PFSK-1 (cell line): ENCODE results near the gene SLC24A3.

Source experiments
- POLR2AphosphoS5 ChIP-seq: IDR thresholded peaks from 2 replicates; pipeline ENCODE4 v1.6.1; 2012; ENCODE audit warnings: low read depth, mild to moderate bottlenecking, control low read depth, low read length, moderate library complexity
- SIN3A ChIP-seq: IDR thresholded peaks from 2 replicates; pipeline ENCODE4 v1.6.1; 2012; ENCODE audit warnings: mild to moderate bottlenecking, low read length, moderate library complexity, borderline replicate concordance; ENCODE audit not compliant: insufficient read depth
- TAF1 ChIP-seq: IDR thresholded peaks from 2 replicates; pipeline ENCODE4 v1.6.1; 2012; ENCODE audit warnings: low read length, control low read depth, borderline replicate concordance; ENCODE audit not compliant: insufficient read depth
- TF ChIP-seq, protein P1 (sequence below), 2 experiments: IDR thresholded peaks; 2 replicates each; pipeline versions ENCODE4 v1.6.1 to v1.8.0; 2011 to 2012; ENCODE audit warnings: low read depth in 2 of 2, low read length in 2 of 2, control low read depth in 1 of 2, inconsistent platforms in 1 of 2, mild to moderate bottlenecking in 1 of 2, moderate library complexity in 1 of 2; ENCODE audit not compliant: insufficient read depth in 1 of 2

- no peak for TF ChIP-seq POLR2AphosphoS5
- TF ChIP-seq, protein P1, sequence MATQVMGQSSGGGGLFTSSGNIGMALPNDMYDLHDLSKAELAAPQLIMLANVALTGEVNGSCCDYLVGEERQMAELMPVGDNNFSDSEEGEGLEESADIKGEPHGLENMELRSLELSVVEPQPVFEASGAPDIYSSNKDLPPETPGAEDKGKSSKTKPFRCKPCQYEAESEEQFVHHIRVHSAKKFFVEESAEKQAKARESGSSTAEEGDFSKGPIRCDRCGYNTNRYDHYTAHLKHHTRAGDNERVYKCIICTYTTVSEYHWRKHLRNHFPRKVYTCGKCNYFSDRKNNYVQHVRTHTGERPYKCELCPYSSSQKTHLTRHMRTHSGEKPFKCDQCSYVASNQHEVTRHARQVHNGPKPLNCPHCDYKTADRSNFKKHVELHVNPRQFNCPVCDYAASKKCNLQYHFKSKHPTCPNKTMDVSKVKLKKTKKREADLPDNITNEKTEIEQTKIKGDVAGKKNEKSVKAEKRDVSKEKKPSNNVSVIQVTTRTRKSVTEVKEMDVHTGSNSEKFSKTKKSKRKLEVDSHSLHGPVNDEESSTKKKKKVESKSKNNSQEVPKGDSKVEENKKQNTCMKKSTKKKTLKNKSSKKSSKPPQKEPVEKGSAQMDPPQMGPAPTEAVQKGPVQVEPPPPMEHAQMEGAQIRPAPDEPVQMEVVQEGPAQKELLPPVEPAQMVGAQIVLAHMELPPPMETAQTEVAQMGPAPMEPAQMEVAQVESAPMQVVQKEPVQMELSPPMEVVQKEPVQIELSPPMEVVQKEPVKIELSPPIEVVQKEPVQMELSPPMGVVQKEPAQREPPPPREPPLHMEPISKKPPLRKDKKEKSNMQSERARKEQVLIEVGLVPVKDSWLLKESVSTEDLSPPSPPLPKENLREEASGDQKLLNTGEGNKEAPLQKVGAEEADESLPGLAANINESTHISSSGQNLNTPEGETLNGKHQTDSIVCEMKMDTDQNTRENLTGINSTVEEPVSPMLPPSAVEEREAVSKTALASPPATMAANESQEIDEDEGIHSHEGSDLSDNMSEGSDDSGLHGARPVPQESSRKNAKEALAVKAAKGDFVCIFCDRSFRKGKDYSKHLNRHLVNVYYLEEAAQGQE (IDR thresholded peaks at IDR 0.05; ENCODE audit: insufficient read depth in 1 of 2, low read depth in 2 of 2, low read length in 2 of 2): no peak
- no peak for TF ChIP-seq TAF1
- no peak for TF ChIP-seq SIN3A
These were observed 393.5 kb downstream of the SLC24A3 start for GRCh38 chr20:19605786-19606485.
